HepG2 (cell line): ENCODE data around the gene LDB3. TPM values are rescaled to one million over a fixed set of nuclear protein-coding genes. Genes with fewer than 3 reads are reported as not detected.

Experiments used
- CCAR2 ChIP-seq: fragments of 200-400 bp; formaldehyde crosslinking; optimal IDR thresholded peaks from 2 replicates; pipeline ENCODE3; 2018; ENCODE audit warnings: low read depth, mild to moderate bottlenecking, low read length, moderate library complexity
- CCDC6 ChIP-seq: sonication (generic); formaldehyde crosslinking; IDR thresholded peaks from 2 replicates; pipeline ENCODE4 v1.8.1; 2022; ENCODE audit warnings: mild to moderate bottlenecking, missing genetic modification reagents, moderate library complexity
- FOXO4 ChIP-seq: sonication (generic); formaldehyde crosslinking; conservative IDR thresholded peaks from 2 replicates; pipeline ENCODE4 v1.8.1; 2023; ENCODE audit warnings: missing genetic modification reagents
- GABPA ChIP-seq, 2 experiments: IDR thresholded peaks; 2 replicates each; pipeline ENCODE4 v1.6.1; 2011 to 2016; ENCODE audit warnings: low read depth in 2 of 2, low read length in 1 of 2, missing biosample characterization in 1 of 2, missing genetic modification characterization in 1 of 2
- PBX2 ChIP-seq: IDR thresholded peaks from 2 replicates; pipeline ENCODE4 v1.6.1; 2016; ENCODE audit warnings: control low read depth
- PHF20 ChIP-seq: sonication (generic); formaldehyde crosslinking; IDR thresholded peaks from 2 replicates; pipeline ENCODE4 v1.5.0; 2020; ENCODE audit warnings: mild to moderate bottlenecking, missing genetic modification reagents
- POLR2G ChIP-seq: fragments of 200-400 bp; formaldehyde crosslinking; IDR thresholded peaks from 2 replicates; pipeline ENCODE4 v1.6.1; 2018; ENCODE audit warnings: mild to moderate bottlenecking, low read depth, low read length, moderate library complexity
- RBFOX2 ChIP-seq: fragments of 200-400 bp; formaldehyde crosslinking; IDR thresholded peaks from 2 replicates; pipeline ENCODE4 v1.6.1; 2017; ENCODE audit warnings: low read depth, mild to moderate bottlenecking, low read length
- REST ChIP-seq, 2 experiments: IDR thresholded peaks; 2 replicates each; pipeline ENCODE4 v1.6.1; 2011 to 2012; ENCODE audit warnings: low read length in 2 of 2, borderline replicate concordance in 1 of 2, low read depth in 1 of 2, mild to moderate bottlenecking in 1 of 2, moderate library complexity in 1 of 2
- SAP130 ChIP-seq: IDR thresholded peaks from 2 replicates; pipeline ENCODE4 v1.6.1; 2016; ENCODE audit warnings: low read depth
- STAG1 ChIP-seq: sonication (generic); formaldehyde crosslinking; IDR thresholded peaks from 2 replicates; pipeline ENCODE4 v1.4.0; 2020; ENCODE audit warnings: missing genetic modification reagents
- TFDP2 ChIP-seq: sonication (generic); formaldehyde crosslinking; IDR thresholded peaks from 2 replicates; pipeline ENCODE4 v1.4.0; 2020; ENCODE audit warnings: missing genetic modification reagents
- THAP11 ChIP-seq: IDR thresholded peaks from 2 replicates; pipeline ENCODE4 v1.6.1; 2016; ENCODE audit warnings: missing biosample characterization, missing genetic modification reagents
- ZNF550 ChIP-seq: sonication (generic); formaldehyde crosslinking; IDR thresholded peaks from 2 replicates; pipeline ENCODE4 v1.4.0; 2020; ENCODE audit warnings: mild to moderate bottlenecking, missing genetic modification reagents, borderline replicate concordance
- ZNF574 ChIP-seq: sonication (generic); formaldehyde crosslinking; IDR thresholded peaks from 2 replicates; pipeline ENCODE4 v1.4.0; 2020; ENCODE audit warnings: missing genetic modification reagents
- ZNF709 ChIP-seq: sonication (generic); formaldehyde crosslinking; IDR thresholded peaks from 2 replicates; pipeline ENCODE4 v1.5.0; 2020; ENCODE audit warnings: mild to moderate bottlenecking, missing genetic modification reagents
- polyA plus RNA-seq, 8 experiments: library from polyadenylated mRNA; depleted of rRNA in 3 of 8; stranded (reverse) in 7 of 8; unstranded in 1 of 8; fragments of >200 nt; fragmentation: Illumina TruSeq in 4 of 8; extraction: Trizol in 4 of 8; gene quantifications; 2 replicates each; pipeline versions ENCODE4 v1.2.1 to v1.2.3, GENCODE V29; 2011 to 2016; ENCODE audit warnings: low read depth in 4 of 8, missing spikeins in 1 of 8, mixed read lengths in 1 of 8; ENCODE audit not compliant: insufficient read depth in 1 of 8
- total RNA-seq, 5 experiments: library from RNA; depleted of rRNA; stranded (reverse); fragments of >200 nt; fragmentation: Illumina TruSeq; extraction: Trizol; gene quantifications; 2 replicates each; pipeline ENCODE4 v1.2.3, GENCODE V29; 2016; ENCODE audit warnings: low read depth in 1 of 5

The LDB3 gene
- total and polyA plus RNA-seq, 2 of the 13 experiments (the other 11 are each of a cell fraction or from before 2014, with no cell fraction given): not detected

- no peak for TF ChIP-seq PBX2 (CRISPR knock-in tag)
- TF ChIP-seq PHF20 (CRISPR knock-in tag): peak; percentile 58
- no peak for TF ChIP-seq CCAR2
- TF ChIP-seq STAG1 (CRISPR knock-in tag): peak; percentile 84
- TF ChIP-seq TFDP2 (CRISPR knock-in tag): peak; percentile 79; the same call in 1 of the 2 replicates
- TF ChIP-seq FOXO4 (CRISPR knock-in tag): no peak
- no peak for TF ChIP-seq ZNF550 (CRISPR knock-in tag)
- peak; percentile 58; the same call in 1 of the 2 replicates for TF ChIP-seq SAP130
- peak; percentile 44; the same call in 1 of the 2 replicates for TF ChIP-seq THAP11 (CRISPR knock-in tag)
- no peak for TF ChIP-seq REST (IDR thresholded peaks at IDR 0.05; ENCODE audit: borderline replicate concordance in 1 of 2, low read depth in 1 of 2, low read length in 2 of 2)
- no peak for TF ChIP-seq ZNF709 (CRISPR knock-in tag)
- peak; percentile 48 for TF ChIP-seq GABPA (IDR thresholded peaks at IDR 0.05; ENCODE audit: low read depth, low read length)
- TF ChIP-seq GABPA (CRISPR knock-in tag; IDR thresholded peaks at IDR 0.05; ENCODE audit: low read depth): peak; percentile 62
- TF ChIP-seq CCDC6 (CRISPR knock-in tag): 0 out of 2 replicates have a peak, but pooled peaks have one; percentile 51
- TF ChIP-seq RBFOX2: peak; percentile 75
- TF ChIP-seq ZNF574: peak; percentile 75
- TF ChIP-seq POLR2G: peak; percentile 62; the same call in 1 of the 2 replicates
Measured at GRCh38 chr10:86710987-86711512, 42.7 kb downstream of the LDB3 start (continued).
